Prostate gland (tissue), 2 donors: ENCODE measurements around the gene ACKR1. TPM values are rescaled to one million over a fixed set of nuclear protein-coding genes. Genes with fewer than 3 reads are reported as not detected.

Source experiments
- DNase-seq: peaks from one replicate; pipeline ENCODE4 v3.0.0-alpha.2; 2019; ENCODE audit warnings: low spot score
- H3K27ac ChIP-seq, 2 donors: fragments of 200-600 bp; sonication (generic); 2 replicates each; pipeline ENCODE4 v1.5.1; 2017 to 2019
- H3K27me3 ChIP-seq: fragments of 200-600 bp; sonication (generic); replicated peaks from 2 replicates; pipeline ENCODE4 v1.5.1; 2019; ENCODE audit not compliant: insufficient read depth
- H3K36me3 ChIP-seq, 2 donors: fragments of 200-600 bp; sonication (generic); 1 replicate in 1 of 2; 2 replicates in 1 of 2; pipeline versions ENCODE4 v1.5.1 to v1.8.1; 2017 to 2019
- H3K4me1 ChIP-seq: fragments of 200-600 bp; sonication (generic); replicated peaks from 2 replicates; pipeline ENCODE4 v1.5.1; 2019
- H3K4me3 ChIP-seq, 2 donors: fragments of 200-600 bp; sonication (generic); 2 replicates each; pipeline ENCODE4 v1.5.1; 2017 to 2019
- H3K9me3 ChIP-seq: fragments of 200-600 bp; sonication (generic); 2 replicates; pipeline ENCODE4 v1.5.1; 2017
- POLR2A ChIP-seq: fragments of 450-650 bp; IDR thresholded peaks from one replicate; pipeline ENCODE4 v1.6.1; 2016; ENCODE audit warnings: antibody characterized with exemption, mild to moderate bottlenecking
- POLR2AphosphoS5 ChIP-seq: sonication (generic); formaldehyde crosslinking; IDR thresholded peaks from one replicate; pipeline ENCODE4 v1.6.1; 2017; ENCODE audit warnings: antibody characterized with exemption
- whole genome bisulfite sequencing: methylation state at CpG from one replicate; pipeline ENCODE4 v1.1.5; 2018; 5-methylcytosine and 5-hydroxymethylcytosine counted together
- intact Hi-C: fragments of 100-400 bp; cut with DNase I; formaldehyde crosslinking; loops from one replicate; pipeline ENCODE4 v1.14.2; 2022
- total RNA-seq, 2 donors: library from RNA; depleted of rRNA; stranded (reverse); fragments of >200 nt; gene quantifications; one replicate each; pipeline ENCODE4 v1.1.0, GENCODE V29; 2016
- TF ChIP-seq, protein P1 (sequence below), 4 experiments: fragments of 200-600 bp in 2 of 4; fragments of 450-650 bp in 2 of 4; sonication (generic) in 2 of 4; IDR thresholded peaks; 1 replicate in 3 of 4; 2 replicates in 1 of 4; pipeline ENCODE4 v1.5.1; 2016 to 2019; ENCODE audit warnings: antibody characterized with exemption in 4 of 4, mild to moderate bottlenecking in 2 of 4, moderate library complexity in 2 of 4

The ACKR1 gene
- total RNA-seq, 2 donors from 2014 or later, result 46.8 to 60.4 TPM

DNA sequence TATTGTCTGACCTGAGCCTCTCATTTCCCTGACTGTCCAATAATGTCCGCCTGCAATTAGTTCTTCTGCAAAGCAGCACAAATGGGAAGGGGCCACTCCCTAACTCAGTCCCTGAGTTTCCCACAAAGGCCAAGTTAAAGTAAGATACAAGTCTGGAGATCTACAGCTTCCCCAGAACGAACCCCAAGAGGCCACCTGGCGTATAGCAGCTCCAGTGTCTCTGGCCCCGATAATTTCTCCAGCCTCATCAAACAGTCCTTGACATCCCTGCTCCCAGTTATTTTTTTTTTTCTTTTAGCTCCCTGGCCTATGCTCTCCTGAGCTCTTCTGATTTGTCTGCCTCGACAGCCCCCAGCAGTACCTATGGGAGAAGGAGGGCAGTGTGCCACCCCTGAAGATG is 8.1 kb upstream of the ACKR1 start:
- DNase-seq, result no peak
- TF ChIP-seq, protein P1, sequence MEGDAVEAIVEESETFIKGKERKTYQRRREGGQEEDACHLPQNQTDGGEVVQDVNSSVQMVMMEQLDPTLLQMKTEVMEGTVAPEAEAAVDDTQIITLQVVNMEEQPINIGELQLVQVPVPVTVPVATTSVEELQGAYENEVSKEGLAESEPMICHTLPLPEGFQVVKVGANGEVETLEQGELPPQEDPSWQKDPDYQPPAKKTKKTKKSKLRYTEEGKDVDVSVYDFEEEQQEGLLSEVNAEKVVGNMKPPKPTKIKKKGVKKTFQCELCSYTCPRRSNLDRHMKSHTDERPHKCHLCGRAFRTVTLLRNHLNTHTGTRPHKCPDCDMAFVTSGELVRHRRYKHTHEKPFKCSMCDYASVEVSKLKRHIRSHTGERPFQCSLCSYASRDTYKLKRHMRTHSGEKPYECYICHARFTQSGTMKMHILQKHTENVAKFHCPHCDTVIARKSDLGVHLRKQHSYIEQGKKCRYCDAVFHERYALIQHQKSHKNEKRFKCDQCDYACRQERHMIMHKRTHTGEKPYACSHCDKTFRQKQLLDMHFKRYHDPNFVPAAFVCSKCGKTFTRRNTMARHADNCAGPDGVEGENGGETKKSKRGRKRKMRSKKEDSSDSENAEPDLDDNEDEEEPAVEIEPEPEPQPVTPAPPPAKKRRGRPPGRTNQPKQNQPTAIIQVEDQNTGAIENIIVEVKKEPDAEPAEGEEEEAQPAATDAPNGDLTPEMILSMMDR (IDR thresholded peaks at IDR 0.05), result no peak
- no peak for TF ChIP-seq POLR2A
- TF ChIP-seq POLR2AphosphoS5, result no peak
- Histone ChIP-seq H3K9me3 (no peaks in the 10 kb centered on the region), H3K4me1 (no peaks in the 10 kb centered on the region), H3K27me3 (peaks cover 3% of the 10 kb centered on the region), H3K27ac (no peak overlapping the region), H3K4me3 (no peak overlapping the region), H3K36me3 (no peaks in the 10 kb centered on the region)
- WGBS, result 77% methylated on average over 5 of the region's 5 CpGs
- intact Hi-C loops, result loop anchor here (5.0 kb wide), 1 partner anchor 34 kb away; no protein-coding TSS in a partner anchor

DNA sequence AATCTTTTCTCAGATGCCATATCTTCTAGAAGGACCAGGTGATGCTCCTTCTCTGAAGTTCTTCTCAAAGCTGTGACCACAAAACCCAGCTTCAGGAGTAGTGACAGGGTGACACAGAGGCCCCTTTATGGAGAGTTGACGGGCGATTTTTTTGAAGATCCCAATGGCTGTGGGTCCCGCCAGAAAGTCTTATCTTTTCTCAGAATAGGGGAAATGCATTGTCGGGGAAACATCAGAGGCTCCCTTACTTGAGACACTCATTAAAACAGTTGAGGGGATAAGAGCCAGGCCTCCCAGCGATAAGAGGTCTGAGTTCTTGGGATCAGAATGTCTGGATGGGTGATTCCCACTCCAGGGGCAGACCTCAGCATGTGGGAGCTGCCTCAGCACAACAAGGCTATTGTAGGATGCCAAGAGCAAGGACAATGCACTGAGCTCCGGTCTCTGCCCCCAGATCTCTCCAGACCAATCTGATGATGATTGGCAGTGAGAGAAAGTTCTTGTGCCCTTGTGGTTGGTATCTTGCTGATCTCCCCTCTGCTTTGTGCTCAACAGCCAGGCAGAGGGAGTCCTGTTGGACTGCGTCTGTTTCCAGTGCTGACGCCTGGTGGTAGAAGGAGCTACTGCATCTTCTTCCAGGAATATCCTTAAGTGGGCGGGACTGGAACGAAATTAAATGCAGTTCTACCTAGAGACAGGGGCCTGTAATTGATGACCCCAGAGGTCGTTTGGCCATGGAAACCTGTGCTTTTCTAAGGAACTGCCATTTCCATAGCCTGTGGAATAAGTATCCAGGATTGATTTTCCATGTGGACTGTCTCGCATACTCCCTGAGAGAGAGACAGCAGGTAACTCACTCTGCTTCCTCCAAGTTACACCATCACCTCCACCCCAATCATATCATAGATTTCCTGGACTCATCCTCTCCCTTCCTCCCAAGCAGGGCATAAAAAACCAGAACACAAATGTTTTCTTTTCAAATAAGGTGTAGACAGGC is 6.8 kb upstream of the ACKR1 start:
- Histone ChIP-seq H3K27ac (no peak overlapping the region), H3K9me3 (no peaks in the 10 kb centered on the region), H3K36me3 (no peaks in the 10 kb centered on the region), H3K4me1 (no peaks in the 10 kb centered on the region), H3K27me3 (peaks cover 7% of the 10 kb centered on the region), H3K4me3 (no peak overlapping the region)
- peak; percentile 62 for DNase-seq
- TF ChIP-seq, protein P1 (IDR thresholded peaks at IDR 0.05), result peak; percentile 56 to 81 (median 72)
- peak; percentile 24 for TF ChIP-seq POLR2AphosphoS5
- TF ChIP-seq POLR2A, result no peak
- WGBS, result 44% methylated on average over 12 of the region's 12 CpGs
- intact Hi-C loops, result loop anchor here (5.0 kb wide), 1 partner anchor 36 kb away; no protein-coding TSS in a partner anchor

DNA sequence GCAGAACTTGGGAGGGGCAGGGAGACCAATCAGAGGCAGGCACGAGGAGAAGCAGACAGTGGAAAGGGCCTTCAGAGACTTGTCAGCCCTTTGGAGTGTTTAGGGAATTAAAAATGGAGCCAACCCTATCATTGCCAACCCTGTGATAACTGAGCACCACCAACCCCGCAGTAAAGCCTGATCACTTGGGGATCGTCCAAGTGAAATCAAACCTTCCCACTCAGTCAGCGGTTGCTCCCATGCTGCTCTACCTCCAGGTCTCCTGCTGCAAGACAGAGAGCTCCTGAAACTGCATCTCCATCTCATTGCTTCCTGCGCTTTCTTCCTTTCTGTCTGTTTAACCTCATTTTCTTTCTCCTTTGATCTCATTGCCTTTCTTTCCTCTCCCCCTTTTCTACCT is 4.8 kb upstream of the ACKR1 start:
- 72% methylated on average over 5 of the region's 5 CpGs for WGBS
- DNase-seq, result no peak
- no peak for TF ChIP-seq POLR2A
- no peak for TF ChIP-seq POLR2AphosphoS5
- TF ChIP-seq, protein P1 (IDR thresholded peaks at IDR 0.05), result no peak
- no peak overlapping the region for H3K4me3 ChIP-seq
- H3K27me3 ChIP-seq, result peaks cover 7% of the 10 kb centered on the region
- intact Hi-C loops, result loop anchor here (5.0 kb wide), 1 partner anchor 38 kb away; no protein-coding TSS in a partner anchor
- no peaks in the 10 kb centered on the region for H3K4me1 ChIP-seq
- H3K27ac ChIP-seq, result no peak overlapping the region
- no peaks in the 10 kb centered on the region for H3K9me3 ChIP-seq
- H3K36me3 ChIP-seq, result no peaks in the 10 kb centered on the region

DNA sequence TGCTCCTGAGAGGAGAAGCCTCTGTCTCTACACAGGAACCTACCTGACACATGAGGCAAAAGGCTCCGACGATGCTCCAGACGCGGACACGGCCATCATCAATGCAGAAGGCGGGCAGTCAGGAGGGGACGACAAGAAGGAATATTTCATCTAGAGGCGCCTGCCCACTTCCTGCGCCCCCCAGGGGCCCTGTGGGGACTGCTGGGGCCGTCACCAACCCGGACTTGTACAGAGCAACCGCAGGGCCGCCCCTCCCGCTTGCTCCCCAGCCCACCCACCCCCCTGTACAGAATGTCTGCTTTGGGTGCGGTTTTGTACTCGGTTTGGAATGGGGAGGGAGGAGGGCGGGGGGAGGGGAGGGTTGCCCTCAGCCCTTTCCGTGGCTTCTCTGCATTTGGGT is 3.9 kb upstream of the ACKR1 start:
- Histone ChIP-seq H3K36me3 (no peaks in the 10 kb centered on the region), H3K9me3 (no peaks in the 10 kb centered on the region), H3K4me1 (no peaks in the 10 kb centered on the region), H3K27me3 (peaks cover 7% of the 10 kb centered on the region), H3K27ac (no peak overlapping the region), H3K4me3 (no peak overlapping the region)
- DNase-seq, result no peak
- TF ChIP-seq POLR2A (no peak), POLR2AphosphoS5 (no peak)
- TF ChIP-seq, protein P1 (IDR thresholded peaks at IDR 0.05), result no peak
- intact Hi-C loops, result no loop called here
- WGBS, result 40% methylated on average over 18 of the region's 18 CpGs
